NCI-H460 (cell line): ENCODE results near the gene KIF3A. TPM values are rescaled to one million over a fixed set of nuclear protein-coding genes. Genes with fewer than 3 reads are reported as not detected.

Experiments
- DNase-seq: peaks from one replicate; pipeline ENCODE4 v3.0.0-alpha.2; 2016; ENCODE audit warnings: low read depth; ENCODE audit errors: extremely low read depth
- total RNA-seq: library from RNA; depleted of rRNA; stranded (reverse); fragments of >200 nt; shearing (Covaris generic); gene quantifications from 2 replicates; pipeline ENCODE4 v1.2.3, GENCODE V29; 2014

Gene KIF3A
- total RNA-seq, 1 experiment from 2014 or later = 11.7 TPM

- DNase-seq = no peak
These were observed 34.2 kb upstream of the KIF3A start for GRCh38 chr5:132771503-132771998.

GRCh38 chr5:132770476-132771159, 33.3 kb upstream of the KIF3A start:
- DNase-seq = no peak

GRCh38 chr5:132768485-132768868, 31.1 kb upstream of the KIF3A start:
- DNase-seq = no peak

- no peak for DNase-seq
These were observed 29.8 kb upstream of the KIF3A start for GRCh38 chr5:132767150-132767549.

GRCh38 chr5:132766806-132767055, 29.4 kb upstream of the KIF3A start:
- DNase-seq = no peak

GRCh38 chr5:132766020-132766805, 28.9 kb upstream of the KIF3A start:
- no peak for DNase-seq

GRCh38 chr5:132765311-132766019, 28.1 kb upstream of the KIF3A start:
- no peak for DNase-seq

- DNase-seq = no peak
These were observed 27.4 kb upstream of the KIF3A start for GRCh38 chr5:132764671-132765238.

GRCh38 chr5:132764051-132764450, 26.7 kb upstream of the KIF3A start:
- DNase-seq = no peak

GRCh38 chr5:132763181-132764036, 26.1 kb upstream of the KIF3A start:
- no peak for DNase-seq

GRCh38 chr5:132762246-132763000, 25.1 kb upstream of the KIF3A start:
- no peak for DNase-seq

- DNase-seq = no peak
These were observed 24.2 kb upstream of the KIF3A start for GRCh38 chr5:132761321-132762240.

GRCh38 chr5:132760601-132761317, 23.4 kb upstream of the KIF3A start:
- no peak for DNase-seq

GRCh38 chr5:132760049-132760420, 22.7 kb upstream of the KIF3A start:
- no peak for DNase-seq

- no peak for DNase-seq
These were observed 22.0 kb upstream of the KIF3A start for GRCh38 chr5:132759114-132760048.

- DNase-seq = no peak
These were observed 21.1 kb upstream of the KIF3A start for GRCh38 chr5:132758451-132758850.

- no peak for DNase-seq
These were observed 19.2 kb upstream of the KIF3A start for GRCh38 chr5:132756542-132756941.
